A673 (cell line): Measurements from ENCODE around the gene PLIN5. TPM values are rescaled to one million over a fixed set of nuclear protein-coding genes. Genes with fewer than 3 reads are reported as not detected.

Experiments used
- BruUV-seq: library from RNA; stranded (reverse); fragments of 400-500 nt; replicated peaks from 2 replicates; lab custom pipeline; 2021; lab: Mats Ljungman, UMichigan
- CTCF ChIA-PET: fragments of 300-600 bp; sonication (Branson Sonifier 250); formaldehyde crosslinking; loops from one replicate; lab custom pipeline; 2022; ENCODE audit warnings: antibody characterized with exemption; lab: Charles Lee
- POLR2A ChIA-PET: fragments of 300-600 bp; sonication (Branson Sonifier 250); formaldehyde crosslinking; loops from one replicate; lab custom pipeline; 2022; ENCODE audit warnings: antibody characterized with exemption; ENCODE audit not compliant: low non-redundant PET; lab: Charles Lee
- DNase-seq: peaks from one replicate; pipeline ENCODE4 v3.0.0-alpha.2; 2015; ENCODE audit warnings: low spot score
- H3K27ac ChIP-seq: fragments of 200-600 bp; sonication (generic); 2 replicates; pipeline ENCODE4 v1.5.1; 2016; ENCODE audit warnings: mixed run types, low read depth, mild to moderate bottlenecking, mixed read lengths, antibody characterized with exemption, low read length; ENCODE audit not compliant: poor library complexity, severe bottlenecking
- H3K27me3 ChIP-seq: fragments of 200-600 bp; sonication (generic); replicated peaks from 2 replicates; pipeline ENCODE4 v1.6.1; 2017; ENCODE audit warnings: mixed run types, low read depth, mild to moderate bottlenecking, mixed read lengths, antibody characterized with exemption, low read length; ENCODE audit not compliant: insufficient read depth, poor library complexity
- H3K36me3 ChIP-seq: fragments of 200-600 bp; sonication (generic); 2 replicates; pipeline ENCODE4 v1.6.1; 2016; ENCODE audit warnings: mixed run types, mild to moderate bottlenecking, mixed read lengths, antibody characterized with exemption, low read length; ENCODE audit not compliant: insufficient read depth, poor library complexity, severe bottlenecking
- H3K4me1 ChIP-seq: fragments of 200-600 bp; sonication (generic); 2 replicates; pipeline ENCODE4 v1.6.1; 2017; ENCODE audit warnings: mixed run types, mild to moderate bottlenecking, mixed read lengths, antibody characterized with exemption, low read length; ENCODE audit not compliant: insufficient read depth, poor library complexity, severe bottlenecking
- H3K4me3 ChIP-seq: fragments of 200-600 bp; sonication (generic); 2 replicates; pipeline ENCODE4 v1.5.1; 2016; ENCODE audit warnings: low read depth, mixed run types, mild to moderate bottlenecking, mixed read lengths, low read length; ENCODE audit not compliant: poor library complexity, severe bottlenecking
- H3K9me3 ChIP-seq: fragments of 200-600 bp; sonication (generic); 2 replicates; pipeline ENCODE4 v1.6.1; 2016; ENCODE audit warnings: mixed run types, low read depth, mild to moderate bottlenecking, mixed read lengths, antibody characterized with exemption, low read length; ENCODE audit not compliant: poor library complexity, severe bottlenecking
- CTCF ChIP-seq: fragments of 300-800, 200-600 bp; sonication (generic); conservative IDR thresholded peaks from 2 replicates; pipeline ENCODE4 v1.5.1; 2017; ENCODE audit warnings: low read depth, mild to moderate bottlenecking, antibody characterized with exemption, low read length, moderate library complexity, mixed read lengths
- EZH2 ChIP-seq: fragments of 200-600 bp; sonication (generic); IDR thresholded peaks from 2 replicates; pipeline ENCODE4 v1.6.1; 2017; ENCODE audit warnings: borderline replicate concordance, low read depth, mild to moderate bottlenecking, mixed read lengths, antibody characterized with exemption, low read length; ENCODE audit not compliant: poor library complexity, severe bottlenecking
- intact Hi-C: fragments of 100-400 bp; cut with micrococcal nuclease; formaldehyde crosslinking; loops from one replicate; pipeline ENCODE4 v1.10.0; 2022; ENCODE audit not compliant: unreplicated experiment
- total RNA-seq: library from RNA; stranded (reverse); gene quantifications from 2 replicates; pipeline ENCODE4 v1.2.3, GENCODE V29; 2021

PLIN5 gene
- total RNA-seq, 1 experiment from 2014 or later: 3.0 TPM

- no TSS peak for BruUV-seq
- TF ChIP-seq CTCF: no peak
- TF ChIP-seq EZH2: no peak
- CTCF ChIA-PET: no interaction called here
- POLR2A ChIA-PET: no interaction called here
- Histone ChIP-seq H3K36me3 (no peaks in the 10 kb centered on the region), H3K27me3 (no peaks in the 10 kb centered on the region), H3K4me1 (peaks cover 18% of the 10 kb centered on the region), H3K27ac (no peak overlapping the region), H3K4me3 (no peak overlapping the region), H3K9me3 (no peaks in the 10 kb centered on the region)
- no peak for DNase-seq
- intact Hi-C loops: loop anchor here (10.0 kb wide), 1 partner anchor 224 kb away; the partner anchor contains the start of gene FEM1A
Measured at GRCh38 chr19:4570916-4571304, 35.9 kb upstream of the PLIN5 start.

GRCh38 chr19:4570402-4570801, 35.4 kb upstream of the PLIN5 start:
- Histone ChIP-seq H3K4me3 (no peak overlapping the region), H3K27ac (no peak overlapping the region), H3K9me3 (no peaks in the 10 kb centered on the region), H3K4me1 (peaks cover 13% of the 10 kb centered on the region), H3K27me3 (no peaks in the 10 kb centered on the region), H3K36me3 (no peaks in the 10 kb centered on the region)
- POLR2A ChIA-PET: no interaction called here
- no TSS peak for BruUV-seq
- no peak for DNase-seq
- TF ChIP-seq EZH2 (no peak), CTCF (no peak)
- CTCF ChIA-PET: no interaction called here
- intact Hi-C loops: loop anchor here (10.0 kb wide), 1 partner anchor 224 kb away; the partner anchor contains the start of gene FEM1A

- POLR2A ChIA-PET: no interaction called here
- no peaks in the 10 kb centered on the region for H3K36me3 ChIP-seq
- no peak overlapping the region for H3K27ac ChIP-seq
- no TSS peak for BruUV-seq
- no peaks in the 10 kb centered on the region for H3K27me3 ChIP-seq
- H3K9me3 ChIP-seq: no peaks in the 10 kb centered on the region
- TF ChIP-seq EZH2 (no peak), CTCF (no peak)
- intact Hi-C loops: no loop called here
- H3K4me1 ChIP-seq: no peaks in the 10 kb centered on the region
- no peak overlapping the region for H3K4me3 ChIP-seq
- no peak for DNase-seq
- CTCF ChIA-PET: interaction anchor here (0.6 to 0.7 kb wide), 3 partner anchors 29 to 428 kb away, joined by 3 to 6 read pairs (median 5); no protein-coding TSS in a partner anchor
Measured at GRCh38 chr19:4568886-4569285, 33.9 kb upstream of the PLIN5 start.
